K562 (cell line): ENCODE results near the gene FHDC1. TPM values are rescaled to one million over a fixed set of nuclear protein-coding genes. Genes with fewer than 3 reads are reported as not detected.
A peak's percentile ranks its signal among the peaks of the same experiment; 100 is the strongest.

ENCODE experiments used
- CREB5 ChIP-seq: fragments of 250-450 bp; sonication (Bioruptor Pico); IDR thresholded peaks from 2 replicates; pipeline ENCODE4 v1.5.0; 2020; ENCODE audit warnings: mild to moderate bottlenecking
- KDM1A ChIP-seq, 2 experiments: fragments of 450-650 bp; IDR thresholded peaks; 2 replicates each; pipeline ENCODE4 v1.6.1; 2016; ENCODE audit warnings: mild to moderate bottlenecking in 2 of 2
- NRF1 ChIP-seq, 2 experiments: fragments of 450-650 bp; IDR thresholded peaks in 1 of 2; conservative IDR thresholded peaks in 1 of 2; 2 replicates each; pipeline ENCODE4 v1.6.1; 2014; ENCODE audit warnings: mild to moderate bottlenecking in 2 of 2
- SRSF7 ChIP-seq: fragments of 200-400 bp; formaldehyde crosslinking; optimal IDR thresholded peaks from 2 replicates; pipeline ENCODE3; 2017; ENCODE audit warnings: mild to moderate bottlenecking, low read depth, low read length
- ZNF232 ChIP-seq: sonication (generic); formaldehyde crosslinking; IDR thresholded peaks from 2 replicates; pipeline ENCODE4 v1.8.0; 2022; ENCODE audit warnings: mild to moderate bottlenecking, missing genetic modification reagents
- ZNF282 ChIP-seq: sonication (generic); formaldehyde crosslinking; IDR thresholded peaks from 2 replicates; pipeline ENCODE4 v1.8.1; 2023; ENCODE audit warnings: missing genetic modification reagents
- ZNF318 ChIP-seq, 2 experiments: fragments of 450-650 bp; IDR thresholded peaks; 2 replicates each; pipeline ENCODE4 v1.6.1; 2016; ENCODE audit warnings: mild to moderate bottlenecking in 2 of 2, borderline replicate concordance in 1 of 2, low read depth in 1 of 2, moderate library complexity in 1 of 2
- ZNF766 ChIP-seq: fragments of 200-800 bp; sonication (Bioruptor generic); conservative IDR thresholded peaks from 2 replicates; pipeline ENCODE4 v1.6.1; 2016; ENCODE audit warnings: missing genetic modification characterization, missing compliant biosample characterization
- polyA plus RNA-seq, 8 experiments: library from polyadenylated mRNA; depleted of rRNA in 4 of 8; stranded (reverse) in 5 of 8; unstranded in 3 of 8; fragments of >200 nt; fragmentation: Nextera tagmentation in 2 of 8; fragmentation: Illumina TruSeq in 1 of 8; extraction: Ambion mirVana in 2 of 8; extraction: Trizol in 1 of 8; gene quantifications; 2 replicates each; pipeline versions ENCODE4 v1.2.1 to v1.2.3, GENCODE V29; 2011 to 2014; ENCODE audit warnings: inconsistent platforms in 1 of 8, missing spikeins in 1 of 8
- total RNA-seq, 7 experiments: library from RNA; depleted of rRNA in 6 of 7; stranded (reverse); fragments of >200 nt in 6 of 7; fragmentation: Illumina TruSeq in 2 of 7; extraction: Trizol in 2 of 7; gene quantifications; 2 replicates each; pipeline versions ENCODE4 v1.2.1 to v1.2.3, GENCODE V29; 2011 to 2021; ENCODE audit warnings: low replicate concordance in 1 of 7
- TF ChIP-seq, protein P1 (sequence below): fragments of 450-650 bp; IDR thresholded peaks from 2 replicates; pipeline ENCODE4 v1.6.1; 2016; ENCODE audit warnings: antibody characterized with exemption
- TF ChIP-seq, protein P2 (sequence below): fragments of 450-650 bp; IDR thresholded peaks from 2 replicates; pipeline ENCODE4 v1.6.1; 2017; ENCODE audit warnings: antibody characterized with exemption, mild to moderate bottlenecking

FHDC1 gene
- total and polyA plus RNA-seq, 9 of the 15 experiments (the other 6 are each of a cell fraction or from before 2014, with no cell fraction given): 0.01 to 0.43 (median 0.07) TPM

GRCh38 chr4:152937336-152938236 lies 1.5 kb downstream of the FHDC1 start (continued):
- TF ChIP-seq ZNF318 (IDR thresholded peaks at IDR 0.05; ENCODE audit: borderline replicate concordance in 1 of 2, low read depth in 1 of 2) (no peak), ZNF232 (no peak), CREB5 (no peak), ZNF766 (CRISPR knock-in tag) (no peak), NRF1 (conservative IDR thresholded peaks at IDR 0.05 in 1 of 2, IDR thresholded peaks at IDR 0.05 in 1 of 2) (no peak; a peak in 1 of 4 replicates), SRSF7 (no peak), ZNF282 (CRISPR knock-in tag) (0 out of 2 replicates have a peak, but pooled peaks have one; percentile 31), KDM1A (IDR thresholded peaks at IDR 0.05) (no peak)
- TF ChIP-seq, protein P1, sequence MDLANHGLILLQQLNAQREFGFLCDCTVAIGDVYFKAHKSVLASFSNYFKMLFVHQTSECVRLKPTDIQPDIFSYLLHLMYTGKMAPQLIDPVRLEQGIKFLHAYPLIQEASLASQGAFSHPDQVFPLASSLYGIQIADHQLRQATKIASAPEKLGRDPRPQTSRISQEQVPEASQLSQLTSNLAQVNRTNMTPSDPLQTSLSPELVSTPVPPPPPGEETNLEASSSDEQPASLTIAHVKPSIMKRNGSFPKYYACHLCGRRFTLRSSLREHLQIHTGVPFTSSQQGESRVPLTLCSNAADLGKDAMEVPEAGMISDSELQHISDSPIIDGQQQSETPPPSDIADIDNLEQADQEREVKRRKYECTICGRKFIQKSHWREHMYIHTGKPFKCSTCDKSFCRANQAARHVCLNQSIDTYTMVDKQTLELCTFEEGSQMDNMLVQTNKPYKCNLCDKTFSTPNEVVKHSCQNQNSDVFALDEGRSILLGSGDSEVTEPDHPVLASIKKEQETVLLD: 0 out of 2 replicates have a peak, but pooled peaks have one; percentile 27
- TF ChIP-seq, protein P2, sequence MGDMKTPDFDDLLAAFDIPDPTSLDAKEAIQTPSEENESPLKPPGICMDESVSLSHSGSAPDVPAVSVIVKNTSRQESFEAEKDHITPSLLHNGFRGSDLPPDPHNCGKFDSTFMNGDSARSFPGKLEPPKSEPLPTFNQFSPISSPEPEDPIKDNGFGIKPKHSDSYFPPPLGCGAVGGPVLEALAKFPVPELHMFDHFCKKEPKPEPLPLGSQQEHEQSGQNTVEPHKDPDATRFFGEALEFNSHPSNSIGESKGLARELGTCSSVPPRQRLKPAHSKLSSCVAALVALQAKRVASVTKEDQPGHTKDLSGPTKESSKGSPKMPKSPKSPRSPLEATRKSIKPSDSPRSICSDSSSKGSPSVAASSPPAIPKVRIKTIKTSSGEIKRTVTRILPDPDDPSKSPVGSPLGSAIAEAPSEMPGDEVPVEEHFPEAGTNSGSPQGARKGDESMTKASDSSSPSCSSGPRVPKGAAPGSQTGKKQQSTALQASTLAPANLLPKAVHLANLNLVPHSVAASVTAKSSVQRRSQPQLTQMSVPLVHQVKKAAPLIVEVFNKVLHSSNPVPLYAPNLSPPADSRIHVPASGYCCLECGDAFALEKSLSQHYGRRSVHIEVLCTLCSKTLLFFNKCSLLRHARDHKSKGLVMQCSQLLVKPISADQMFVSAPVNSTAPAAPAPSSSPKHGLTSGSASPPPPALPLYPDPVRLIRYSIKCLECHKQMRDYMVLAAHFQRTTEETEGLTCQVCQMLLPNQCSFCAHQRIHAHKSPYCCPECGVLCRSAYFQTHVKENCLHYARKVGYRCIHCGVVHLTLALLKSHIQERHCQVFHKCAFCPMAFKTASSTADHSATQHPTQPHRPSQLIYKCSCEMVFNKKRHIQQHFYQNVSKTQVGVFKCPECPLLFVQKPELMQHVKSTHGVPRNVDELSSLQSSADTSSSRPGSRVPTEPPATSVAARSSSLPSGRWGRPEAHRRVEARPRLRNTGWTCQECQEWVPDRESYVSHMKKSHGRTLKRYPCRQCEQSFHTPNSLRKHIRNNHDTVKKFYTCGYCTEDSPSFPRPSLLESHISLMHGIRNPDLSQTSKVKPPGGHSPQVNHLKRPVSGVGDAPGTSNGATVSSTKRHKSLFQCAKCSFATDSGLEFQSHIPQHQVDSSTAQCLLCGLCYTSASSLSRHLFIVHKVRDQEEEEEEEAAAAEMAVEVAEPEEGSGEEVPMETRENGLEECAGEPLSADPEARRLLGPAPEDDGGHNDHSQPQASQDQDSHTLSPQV: no peak
